ENCODE measurements around the gene CD6.
"Not testable (repeated sequence)": the region's sequence is repeated elsewhere in the genome, so short reads cannot be mapped to it uniquely, and the experiment has no call there.

DNA sequence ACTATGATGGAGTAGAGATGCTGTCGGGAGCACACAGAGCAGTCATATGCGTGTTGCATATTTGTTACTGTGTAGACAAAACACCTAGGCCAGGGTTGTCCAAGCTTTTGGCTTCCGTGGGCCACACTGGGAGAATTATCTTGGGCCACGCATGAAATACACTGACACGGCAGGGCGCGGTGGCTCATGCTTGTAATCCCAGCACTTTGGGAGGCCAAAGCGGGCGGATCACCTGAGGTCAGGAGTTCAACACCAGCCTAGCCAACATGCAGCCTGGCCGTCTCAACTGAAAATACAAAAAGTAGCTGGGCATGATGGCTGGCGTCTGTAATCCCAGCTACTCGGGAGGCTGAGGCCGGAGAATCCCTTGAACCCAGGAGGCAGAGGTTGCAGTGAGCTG is 93.8 kb downstream of the CD6 start:
- not testable (repeated sequence) for TF ChIP-seq CEBPB (IDR thresholded peaks at IDR 0.05; ENCODE audit: low read depth, low read length); RNF2 (IDR thresholded peaks at IDR 0.05; ENCODE audit: borderline replicate concordance, low read depth, low read length, missing control alignments, poor library complexity, severe bottlenecking); HDAC2 (IDR thresholded peaks at IDR 0.05; ENCODE audit: borderline replicate concordance in 1 of 2, low read depth in 2 of 2, low read length in 2 of 2); RFX5 (IDR thresholded peaks at IDR 0.05; ENCODE audit: borderline replicate concordance, low read depth, low read length); JUN (IDR thresholded peaks at IDR 0.05; ENCODE audit: low read depth, low read length); POLR2A (IDR thresholded peaks at IDR 0.05; ENCODE audit: control extremely low read depth in 1 of 2, low read depth in 2 of 2, low read length in 2 of 2); RXRA (IDR thresholded peaks at IDR 0.05; ENCODE audit: insufficient read depth, low read depth, low read length); MAFK (IDR thresholded peaks at IDR 0.05; ENCODE audit: low read depth, low read length); SIX5 (IDR thresholded peaks at IDR 0.05; ENCODE audit: low read depth, low read length); NANOG (IDR thresholded peaks at IDR 0.05; ENCODE audit: insufficient read depth, low read depth, low read length, poor library complexity, severe bottlenecking)
- TF ChIP-seq, protein P1, sequence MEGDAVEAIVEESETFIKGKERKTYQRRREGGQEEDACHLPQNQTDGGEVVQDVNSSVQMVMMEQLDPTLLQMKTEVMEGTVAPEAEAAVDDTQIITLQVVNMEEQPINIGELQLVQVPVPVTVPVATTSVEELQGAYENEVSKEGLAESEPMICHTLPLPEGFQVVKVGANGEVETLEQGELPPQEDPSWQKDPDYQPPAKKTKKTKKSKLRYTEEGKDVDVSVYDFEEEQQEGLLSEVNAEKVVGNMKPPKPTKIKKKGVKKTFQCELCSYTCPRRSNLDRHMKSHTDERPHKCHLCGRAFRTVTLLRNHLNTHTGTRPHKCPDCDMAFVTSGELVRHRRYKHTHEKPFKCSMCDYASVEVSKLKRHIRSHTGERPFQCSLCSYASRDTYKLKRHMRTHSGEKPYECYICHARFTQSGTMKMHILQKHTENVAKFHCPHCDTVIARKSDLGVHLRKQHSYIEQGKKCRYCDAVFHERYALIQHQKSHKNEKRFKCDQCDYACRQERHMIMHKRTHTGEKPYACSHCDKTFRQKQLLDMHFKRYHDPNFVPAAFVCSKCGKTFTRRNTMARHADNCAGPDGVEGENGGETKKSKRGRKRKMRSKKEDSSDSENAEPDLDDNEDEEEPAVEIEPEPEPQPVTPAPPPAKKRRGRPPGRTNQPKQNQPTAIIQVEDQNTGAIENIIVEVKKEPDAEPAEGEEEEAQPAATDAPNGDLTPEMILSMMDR (IDR thresholded peaks at IDR 0.05; ENCODE audit: control extremely low read depth in 1 of 3, insufficient read depth in 1 of 3, low read depth in 1 of 3, low read length in 3 of 3), result not testable (repeated sequence)
- TF ChIP-seq, protein P2, sequence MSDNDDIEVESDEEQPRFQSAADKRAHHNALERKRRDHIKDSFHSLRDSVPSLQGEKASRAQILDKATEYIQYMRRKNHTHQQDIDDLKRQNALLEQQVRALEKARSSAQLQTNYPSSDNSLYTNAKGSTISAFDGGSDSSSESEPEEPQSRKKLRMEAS (IDR thresholded peaks at IDR 0.05), result not testable (repeated sequence)

Measured in H1 (cell line).